GM21786 (cell line): ENCODE measurements around the gene RRBP1.
A peak's percentile ranks its signal among the peaks of the same experiment; 100 is the strongest.

Source experiments
- ATAC-seq: cut with Tn5 transposase; IDR thresholded peaks from one replicate; pipeline ENCODE4 v1.9.1; 2021; ENCODE audit not compliant: unreplicated experiment

RRBP1 gene

GRCh38 chr20:17681726-17682102, 328 bp downstream of the RRBP1 start:
- peak; percentile 3 for ATAC-seq

- ATAC-seq, result peak; percentile 34
These were observed 961 bp downstream of the RRBP1 start for GRCh38 chr20:17680836-17681725.

DNA sequence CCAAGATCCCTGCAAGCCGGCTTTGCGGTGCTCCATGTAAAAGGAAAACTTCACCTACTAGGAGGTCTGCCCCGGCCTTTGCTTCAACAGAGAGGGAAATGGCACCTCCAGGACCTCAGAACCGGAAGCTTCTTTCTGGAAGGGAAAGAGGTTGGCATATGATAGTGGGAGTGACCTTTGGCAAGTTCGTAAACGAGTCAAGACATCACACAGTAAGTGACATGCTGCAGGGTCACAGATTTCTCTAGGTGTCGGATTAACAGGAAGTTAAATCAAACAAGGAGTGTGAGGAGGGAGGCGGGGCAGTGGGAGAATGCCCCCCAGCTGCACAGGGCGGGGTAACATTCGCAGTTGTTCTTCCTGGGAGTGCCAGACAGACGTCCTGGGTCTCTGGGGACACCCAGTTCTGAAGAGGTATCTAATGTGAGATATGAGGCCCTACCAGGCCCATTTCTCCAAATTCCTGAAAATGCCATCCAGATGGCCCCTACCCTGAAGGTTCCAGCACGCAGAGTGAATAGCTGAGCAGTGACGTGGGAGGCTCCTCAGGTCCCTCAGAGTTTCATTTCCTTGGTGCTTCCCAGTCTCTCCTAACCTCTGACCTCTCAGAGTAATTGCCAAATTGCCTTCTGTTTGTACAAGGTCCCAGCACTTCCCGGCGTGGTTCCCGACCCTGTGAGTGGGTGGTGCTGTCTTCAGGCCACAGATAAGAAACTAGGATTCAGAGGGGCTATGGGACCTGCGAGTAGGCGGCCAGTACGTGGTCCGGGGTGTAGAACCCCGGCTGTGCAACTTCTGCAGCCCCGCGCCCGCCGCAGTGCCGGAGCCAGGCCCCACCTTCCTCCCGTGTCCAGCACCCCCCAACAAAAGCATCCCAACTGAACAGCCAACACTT, 1.9 kb downstream of the RRBP1 start:
- no peak for ATAC-seq

GRCh38 chr20:17678886-17679285, 3.2 kb downstream of the RRBP1 start:
- no peak for ATAC-seq

DNA sequence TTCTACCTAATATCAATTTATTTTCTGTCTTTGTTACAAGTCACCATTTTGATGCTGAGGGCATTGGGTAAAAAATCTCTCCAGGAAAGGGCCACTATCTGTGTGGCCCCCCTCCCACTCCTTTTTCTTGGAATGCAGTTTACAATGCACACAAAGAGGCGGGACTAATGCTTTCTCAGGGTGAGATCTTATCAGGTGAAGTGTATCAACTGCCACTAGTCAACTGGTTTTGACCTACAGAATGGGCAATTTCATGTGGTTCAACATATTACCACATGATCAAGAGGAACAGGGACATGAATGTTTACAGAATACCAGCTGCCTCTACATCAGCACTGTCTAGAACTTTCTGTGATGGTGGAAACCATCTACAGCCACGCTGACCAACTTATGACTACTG, 3.7 kb downstream of the RRBP1 start:
- no peak for ATAC-seq

DNA sequence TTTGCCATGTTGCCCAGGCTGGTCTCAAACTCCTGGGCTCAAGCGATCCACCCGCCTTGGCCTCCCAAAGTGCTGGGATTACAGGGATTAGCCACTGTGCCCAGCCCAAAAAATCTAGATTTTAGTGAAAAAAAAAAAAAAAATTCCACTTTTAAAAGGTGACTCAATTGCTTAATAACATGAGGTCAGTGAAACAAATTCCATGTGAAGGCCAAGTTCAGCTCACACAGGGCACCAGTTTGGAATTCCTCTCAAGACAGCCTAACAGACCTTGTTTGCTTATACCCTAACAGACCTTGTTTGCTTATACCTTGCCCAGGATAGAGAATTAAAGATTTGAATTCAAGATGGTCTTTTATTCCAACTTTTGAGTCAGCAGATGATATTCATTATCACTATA, 5.1 kb downstream of the RRBP1 start:
- ATAC-seq, result no peak

- ATAC-seq, result no peak
These were observed 5.7 kb downstream of the RRBP1 start for GRCh38 chr20:17676378-17676759.

DNA sequence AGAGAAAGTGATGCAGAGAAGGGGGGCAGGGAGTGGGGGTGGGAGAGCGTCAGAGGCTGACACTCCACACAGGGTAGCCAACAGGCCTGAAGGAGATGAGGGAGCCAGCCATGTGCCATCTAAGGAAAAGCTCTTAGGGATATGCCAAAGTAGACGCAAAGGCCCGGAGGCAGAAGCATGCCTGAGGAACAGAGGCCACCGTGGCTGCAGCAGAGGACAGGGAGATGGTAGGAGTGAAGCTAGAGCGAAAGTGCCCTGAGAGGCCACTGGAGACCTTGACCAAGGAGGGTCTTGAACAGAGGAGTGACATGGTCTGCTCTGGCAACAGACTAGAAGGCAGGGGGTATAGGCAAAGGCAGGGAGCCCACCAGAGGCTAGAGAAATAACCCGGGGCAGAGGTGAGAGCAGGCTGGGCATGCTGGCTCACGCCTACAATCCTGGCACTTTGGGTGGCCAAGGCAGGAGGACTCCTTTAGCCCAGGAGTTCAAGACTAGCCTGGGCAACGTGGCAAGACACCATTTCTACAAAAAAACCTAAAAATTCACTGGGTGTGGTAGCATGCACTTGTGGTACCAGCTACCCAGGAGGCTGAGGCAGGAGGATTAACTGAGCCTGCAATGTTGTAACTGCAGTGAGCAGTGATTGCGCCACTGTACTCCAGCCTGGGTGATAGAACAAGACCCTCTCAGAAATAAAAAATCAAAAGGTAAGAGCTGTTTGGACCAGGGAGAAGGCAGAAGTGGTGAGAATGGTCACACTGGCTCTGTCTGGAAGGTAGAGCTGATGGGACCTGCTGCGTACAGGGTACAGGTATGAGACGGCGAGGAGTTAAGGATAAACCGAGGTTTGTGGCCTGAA, 6.3 kb downstream of the RRBP1 start:
- no peak for ATAC-seq

DNA sequence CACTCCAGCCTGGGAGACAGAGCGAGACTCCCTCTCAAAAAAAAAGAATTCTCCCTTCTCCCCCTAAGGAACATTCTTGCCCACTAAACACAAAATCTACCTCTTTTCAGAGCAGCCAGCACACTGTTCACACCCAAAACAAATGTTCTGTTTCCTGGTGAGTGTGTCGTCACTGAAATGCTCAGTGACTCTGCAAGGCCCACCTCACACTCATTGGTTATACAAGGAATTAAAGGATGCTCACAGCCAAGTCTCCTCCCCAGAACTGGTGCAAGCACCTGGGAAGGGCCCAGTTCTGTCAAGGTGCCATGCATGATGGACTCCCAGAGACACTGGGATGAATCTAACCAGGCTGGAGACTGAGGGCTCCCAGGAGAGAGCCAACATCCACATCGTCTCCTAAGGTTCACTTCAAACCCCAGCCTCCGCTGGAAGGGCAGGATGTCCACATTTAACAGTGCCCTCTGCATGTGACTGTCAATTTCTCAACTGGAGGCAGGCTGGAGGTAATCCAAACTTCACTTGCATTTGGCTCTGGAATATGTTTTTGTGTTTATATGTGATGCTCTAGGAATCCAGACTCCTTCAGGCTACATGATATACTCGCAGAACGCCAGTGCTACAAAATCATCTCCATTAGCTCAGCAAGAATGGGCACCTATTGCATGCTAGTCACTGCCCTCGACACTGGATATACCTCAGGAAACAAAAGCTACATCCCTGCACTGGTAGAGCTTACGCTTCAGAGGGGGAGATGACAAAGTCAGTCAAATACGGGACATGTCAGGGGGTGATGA, 7.1 kb downstream of the RRBP1 start:
- no peak for ATAC-seq

DNA sequence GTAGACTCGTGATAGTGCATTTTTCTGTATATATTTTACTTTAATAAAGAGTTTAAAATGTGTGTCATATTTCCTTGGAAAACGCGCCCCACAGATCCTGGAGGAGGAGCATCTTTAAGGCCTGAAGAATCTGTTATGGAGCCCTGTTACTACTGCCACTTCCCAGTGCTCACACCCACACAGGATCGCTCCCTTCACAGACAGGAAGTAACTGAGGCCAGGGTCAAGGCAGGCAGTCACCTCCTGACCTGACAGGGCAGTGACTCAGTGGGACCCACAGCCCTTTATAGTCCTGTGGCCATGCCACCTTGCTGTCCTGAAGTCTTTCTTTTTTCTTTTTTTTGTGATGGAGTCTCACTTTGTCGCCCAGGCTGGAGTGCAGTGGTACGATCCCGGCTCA, 9.0 kb downstream of the RRBP1 start:
- ATAC-seq, result no peak

- no peak for ATAC-seq
These were observed 10.5 kb downstream of the RRBP1 start for GRCh38 chr20:17671565-17671964.

GRCh38 chr20:17671011-17671410, 11.0 kb downstream of the RRBP1 start:
- no peak for ATAC-seq

DNA sequence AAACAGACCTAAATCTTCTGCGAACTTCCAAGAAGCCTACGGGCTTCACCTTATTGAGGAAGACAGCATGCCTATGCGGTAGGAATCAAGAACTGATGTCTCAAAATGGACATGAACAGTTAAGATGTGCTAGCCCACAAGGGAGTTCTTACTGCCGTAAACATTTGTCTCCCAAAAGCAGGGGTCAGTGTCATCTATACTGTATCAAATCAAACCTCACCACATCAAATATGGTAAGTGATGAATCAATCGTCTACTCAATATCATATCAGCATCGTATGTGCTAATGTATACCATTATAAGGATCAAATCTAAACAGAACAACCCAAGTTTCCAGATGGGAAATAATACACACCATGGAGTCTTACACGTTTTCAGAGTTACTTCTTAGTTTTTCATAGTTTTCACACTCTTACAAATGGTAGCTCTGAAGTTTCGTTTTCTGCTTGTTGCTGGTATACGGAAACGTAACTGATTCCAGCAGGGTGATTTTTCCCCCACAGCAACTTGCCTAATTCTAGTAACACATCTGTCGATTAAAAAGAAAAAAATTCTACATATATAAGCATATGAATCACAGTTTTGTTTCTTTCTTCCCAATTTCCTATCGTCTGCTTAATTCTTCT, 12.6 kb downstream of the RRBP1 start:
- ATAC-seq, result no peak

DNA sequence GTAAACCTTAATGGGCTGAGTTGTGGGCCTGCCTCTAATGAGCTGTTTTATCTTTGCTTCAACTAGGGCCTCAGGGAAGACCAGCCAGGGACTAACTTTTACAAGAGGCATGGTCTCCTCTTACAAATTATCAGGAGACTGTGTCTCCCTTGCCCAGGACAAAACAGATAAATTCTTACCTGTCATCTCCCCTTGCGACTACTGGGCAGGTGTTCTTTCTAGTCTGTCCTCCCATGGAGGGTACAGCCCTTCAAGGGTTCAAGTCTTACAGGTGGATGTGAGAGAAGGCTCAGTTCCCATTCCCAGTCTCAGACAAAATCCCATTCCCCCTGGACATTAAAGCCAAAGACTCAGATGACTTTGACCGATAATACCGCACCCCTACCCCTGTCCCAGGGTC, 13.6 kb downstream of the RRBP1 start:
- no peak for ATAC-seq

- no peak for ATAC-seq
These were observed 14.6 kb downstream of the RRBP1 start for GRCh38 chr20:17667445-17667844.

GRCh38 chr20:17666481-17666880, 15.6 kb downstream of the RRBP1 start:
- ATAC-seq, result no peak

GRCh38 chr20:17665756-17666155, 16.3 kb downstream of the RRBP1 start:
- no peak for ATAC-seq

GRCh38 chr20:17664025-17664633, 17.9 kb downstream of the RRBP1 start:
- ATAC-seq, result no peak

- no peak for ATAC-seq
These were observed 18.6 kb downstream of the RRBP1 start for GRCh38 chr20:17663486-17663885.

GRCh38 chr20:17663040-17663399, 19.0 kb downstream of the RRBP1 start:
- no peak for ATAC-seq
